Panc1 (cell line): ENCODE measurements around the gene HS6ST3.

Experiments
- POLR2AphosphoS5 ChIP-seq: IDR thresholded peaks from 2 replicates; pipeline ENCODE4 v1.6.1; 2012; ENCODE audit warnings: mild to moderate bottlenecking, low read depth, low read length, moderate library complexity
- TF ChIP-seq, protein P1 (sequence below): fragments of 450-650 bp; IDR thresholded peaks from 2 replicates; pipeline ENCODE4 v1.5.1; 2017; ENCODE audit warnings: mild to moderate bottlenecking

DNA sequence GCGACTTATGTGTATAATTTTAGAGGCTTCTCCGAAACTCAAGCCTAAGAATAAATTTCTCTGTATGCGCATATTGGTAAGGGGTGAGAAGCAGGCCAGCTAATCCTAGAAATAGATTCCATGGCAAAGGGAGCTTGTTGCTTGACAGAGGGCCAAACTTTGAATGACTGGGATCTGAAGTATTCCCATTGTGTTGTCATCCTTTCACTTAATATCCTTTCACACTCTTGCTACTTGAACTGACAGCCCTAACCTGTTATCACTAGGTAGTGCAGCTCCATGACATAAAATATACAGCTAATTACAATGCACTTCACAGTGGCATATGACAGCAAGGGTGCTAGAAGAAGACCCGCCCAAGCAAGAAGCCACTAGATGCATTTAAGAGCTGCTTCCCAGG lies 594.6 kb downstream of the HS6ST3 start:
- TF ChIP-seq, protein P1, sequence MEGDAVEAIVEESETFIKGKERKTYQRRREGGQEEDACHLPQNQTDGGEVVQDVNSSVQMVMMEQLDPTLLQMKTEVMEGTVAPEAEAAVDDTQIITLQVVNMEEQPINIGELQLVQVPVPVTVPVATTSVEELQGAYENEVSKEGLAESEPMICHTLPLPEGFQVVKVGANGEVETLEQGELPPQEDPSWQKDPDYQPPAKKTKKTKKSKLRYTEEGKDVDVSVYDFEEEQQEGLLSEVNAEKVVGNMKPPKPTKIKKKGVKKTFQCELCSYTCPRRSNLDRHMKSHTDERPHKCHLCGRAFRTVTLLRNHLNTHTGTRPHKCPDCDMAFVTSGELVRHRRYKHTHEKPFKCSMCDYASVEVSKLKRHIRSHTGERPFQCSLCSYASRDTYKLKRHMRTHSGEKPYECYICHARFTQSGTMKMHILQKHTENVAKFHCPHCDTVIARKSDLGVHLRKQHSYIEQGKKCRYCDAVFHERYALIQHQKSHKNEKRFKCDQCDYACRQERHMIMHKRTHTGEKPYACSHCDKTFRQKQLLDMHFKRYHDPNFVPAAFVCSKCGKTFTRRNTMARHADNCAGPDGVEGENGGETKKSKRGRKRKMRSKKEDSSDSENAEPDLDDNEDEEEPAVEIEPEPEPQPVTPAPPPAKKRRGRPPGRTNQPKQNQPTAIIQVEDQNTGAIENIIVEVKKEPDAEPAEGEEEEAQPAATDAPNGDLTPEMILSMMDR: no peak
- no peak for TF ChIP-seq POLR2AphosphoS5
